GM12874 (cell line): ENCODE measurements around the gene ARHGAP15.

Experiments used
- CTCF ChIP-seq: IDR thresholded peaks from 2 replicates; pipeline ENCODE4 v1.5.1; 2011; ENCODE audit warnings: low read depth, mild to moderate bottlenecking, control low read depth, low read length, moderate library complexity; ENCODE audit not compliant: insufficient read depth

The ARHGAP15 gene

GRCh38 chr2:143786026-143786765 is 657.0 kb downstream of the ARHGAP15 start:
- no peak for TF ChIP-seq CTCF

GRCh38 chr2:143787674-143788073 is 658.5 kb downstream of the ARHGAP15 start:
- TF ChIP-seq CTCF, result no peak

- no peak for TF ChIP-seq CTCF
Observed at GRCh38 chr2:143792602-143793001, 663.4 kb downstream of the ARHGAP15 start.

DNA sequence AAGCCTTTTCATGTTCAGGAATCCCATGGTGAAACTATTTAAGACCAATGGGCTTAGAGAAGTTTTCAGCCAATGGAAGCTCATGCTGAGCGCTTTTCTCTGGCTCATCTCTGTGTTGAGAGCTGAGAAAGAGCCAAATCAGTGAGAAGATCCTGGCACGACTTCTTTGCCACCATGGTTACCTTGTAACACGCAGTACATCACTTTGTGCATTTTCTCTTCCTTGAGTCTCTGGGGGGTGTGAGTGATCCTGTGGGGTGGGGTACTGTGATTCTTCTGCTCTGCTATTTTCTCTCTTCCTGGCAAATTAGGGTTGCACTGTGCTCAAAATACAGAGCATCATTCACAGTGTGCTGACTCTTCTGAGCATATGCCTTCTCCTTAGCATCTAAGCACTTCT is 664.2 kb downstream of the ARHGAP15 start:
- no peak for TF ChIP-seq CTCF

DNA sequence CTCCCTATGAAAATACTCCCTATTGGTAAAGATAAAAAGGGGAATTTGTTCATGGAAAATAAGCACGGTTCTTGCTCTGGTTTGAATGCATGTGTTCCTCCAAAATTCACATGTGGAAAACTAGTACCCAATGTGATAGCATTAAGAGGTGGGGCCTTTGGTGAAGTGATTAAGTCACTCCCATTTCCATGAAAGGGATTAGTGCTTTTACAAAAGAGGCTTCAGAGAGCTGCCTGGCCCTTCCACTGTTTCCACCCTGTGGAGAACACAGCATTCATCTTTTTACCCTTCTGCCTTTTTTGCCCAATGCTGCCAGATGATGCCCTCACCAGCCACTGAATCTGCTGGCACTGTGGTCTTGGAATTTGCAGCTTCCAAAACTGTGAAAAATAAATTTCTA is 666.8 kb downstream of the ARHGAP15 start:
- TF ChIP-seq CTCF, result no peak

DNA sequence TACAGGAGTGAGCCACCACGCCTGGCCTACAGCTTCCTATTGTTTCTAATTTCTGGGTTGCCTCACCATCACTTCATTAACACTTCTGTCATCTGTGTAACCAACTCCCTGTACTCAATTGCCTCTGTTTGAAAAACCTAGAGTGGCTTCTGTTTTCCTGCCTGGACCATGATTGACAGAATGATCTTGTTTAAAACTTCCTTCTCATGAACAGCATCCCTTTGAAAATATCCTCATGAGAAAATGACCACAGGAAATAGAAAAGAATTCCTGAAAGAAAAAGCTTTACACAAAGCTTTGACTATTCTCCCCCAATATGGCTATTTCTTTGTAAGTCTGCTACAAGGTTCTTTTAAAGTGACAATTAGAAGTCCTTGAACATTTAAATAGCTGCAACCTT is 672.3 kb downstream of the ARHGAP15 start:
- no peak for TF ChIP-seq CTCF

DNA sequence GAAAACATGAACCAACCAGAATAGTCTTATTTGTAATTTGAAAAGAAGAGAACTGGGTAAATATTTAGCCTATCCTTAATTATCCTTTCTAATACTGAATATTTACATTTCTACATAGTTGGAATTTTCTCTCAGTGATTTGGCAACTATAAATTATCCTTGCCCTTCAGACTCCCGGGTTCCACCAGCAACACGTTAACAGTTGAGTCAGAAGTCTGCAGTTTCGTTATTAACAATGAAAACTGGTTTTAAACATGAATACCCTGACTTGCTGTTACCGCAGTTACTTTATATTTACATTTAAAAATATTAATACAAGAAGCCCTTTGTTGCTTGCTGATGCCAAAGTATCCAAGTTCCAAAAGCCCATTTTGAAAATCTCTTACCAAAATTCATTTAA is 673.0 kb downstream of the ARHGAP15 start:
- no peak for TF ChIP-seq CTCF
